Measurements from ENCODE around the gene CDH11.

Gene CDH11

DNA sequence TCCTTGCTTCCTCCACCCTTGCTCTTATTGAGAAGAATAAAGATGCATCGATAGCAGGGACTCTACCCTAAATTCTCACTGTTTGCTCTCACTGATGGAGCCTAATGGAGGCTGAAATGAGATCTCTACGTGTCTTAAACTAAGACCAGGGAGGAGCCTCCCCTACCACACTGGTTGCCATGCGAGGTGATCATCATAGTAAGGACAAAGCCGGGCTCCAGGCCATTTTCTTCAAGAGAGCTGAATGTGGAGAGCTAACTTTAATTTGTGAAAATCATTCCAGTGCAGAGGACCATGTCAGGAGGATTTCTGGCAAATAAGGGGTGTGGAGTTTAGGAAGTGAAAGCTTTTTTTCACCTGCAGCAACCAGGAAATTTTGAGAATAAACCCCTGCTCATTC, 5.6 kb downstream of the CDH11 start:
- no peak for DNase-seq

DNA sequence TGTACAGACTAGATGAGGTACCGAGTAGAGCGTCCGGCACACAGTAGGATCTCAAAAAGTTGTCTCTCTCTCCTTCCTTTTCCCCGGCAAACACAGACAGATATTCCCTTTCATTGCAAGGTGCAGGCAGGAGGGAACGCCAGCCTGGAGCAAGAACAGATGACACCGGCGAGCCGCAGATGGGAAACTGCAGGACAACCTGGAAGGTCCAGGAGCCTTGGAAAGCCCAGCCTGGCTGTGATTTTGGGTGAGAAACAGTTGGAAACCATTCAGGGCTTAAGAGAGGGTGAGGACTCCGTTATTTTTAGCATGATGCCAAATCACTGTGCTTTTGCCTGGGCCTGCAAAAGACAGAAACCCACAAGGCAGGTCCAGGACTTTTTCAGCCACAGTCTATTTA, 7.3 kb downstream of the CDH11 start:
- no peak for DNase-seq

DNA sequence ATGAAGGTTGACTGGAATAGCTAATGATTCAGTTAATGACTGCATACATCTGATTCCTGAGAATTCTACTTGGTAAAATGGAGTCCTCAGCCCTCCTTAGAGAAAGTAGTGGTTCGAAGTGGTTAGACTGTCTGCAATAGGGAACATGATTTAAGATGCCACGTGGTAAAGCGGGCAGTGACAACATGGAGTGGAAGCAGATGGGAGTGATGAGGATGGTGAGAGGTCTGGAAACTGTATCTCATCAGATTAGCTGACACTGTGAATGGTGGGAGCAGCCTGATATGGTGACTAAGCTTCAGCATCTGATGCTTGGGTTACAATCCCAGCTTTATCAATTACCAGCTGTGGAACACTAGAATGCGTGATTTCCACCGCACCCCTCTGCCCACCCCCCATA, 8.4 kb downstream of the CDH11 start:
- no peak for DNase-seq

DNA sequence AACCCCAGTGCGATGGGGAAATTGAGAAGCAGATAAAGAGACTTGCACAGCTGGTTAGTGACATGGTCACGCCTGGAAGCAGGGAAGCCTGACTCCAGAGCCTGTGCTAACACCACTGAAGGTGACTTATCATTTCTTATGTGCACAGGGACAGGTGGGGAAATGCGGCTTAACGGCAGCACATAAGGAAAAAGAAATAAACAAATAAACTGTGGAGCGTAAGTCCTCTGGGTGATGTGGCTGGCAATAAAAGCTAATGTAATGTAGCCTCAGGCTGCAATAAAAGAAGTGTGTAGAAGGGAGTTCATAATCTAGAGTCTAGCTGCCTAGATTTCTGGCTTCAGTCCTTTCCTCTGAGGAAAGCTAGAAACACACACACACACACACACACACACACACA, 10.6 kb downstream of the CDH11 start:
- no peak for DNase-seq

DNA sequence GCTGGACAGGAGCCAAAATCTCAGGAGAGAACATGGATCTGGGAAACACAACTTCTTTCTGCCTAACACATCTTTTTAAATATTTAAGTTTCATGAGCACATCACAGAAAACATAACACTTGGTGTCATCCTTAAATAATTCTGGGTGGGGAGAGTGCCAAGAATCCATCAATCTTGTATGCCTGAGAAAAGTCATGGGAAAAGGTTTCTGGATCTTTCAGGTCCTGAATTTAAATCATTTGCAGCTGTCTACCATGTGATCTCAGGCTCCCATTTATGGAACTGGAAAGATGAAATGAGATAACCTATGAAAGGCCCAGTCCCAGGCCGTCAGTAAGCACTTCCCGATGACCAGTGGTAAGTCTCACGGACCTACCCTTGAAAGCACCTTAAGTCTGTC, 15.1 kb downstream of the CDH11 start:
- no peak for DNase-seq

DNA sequence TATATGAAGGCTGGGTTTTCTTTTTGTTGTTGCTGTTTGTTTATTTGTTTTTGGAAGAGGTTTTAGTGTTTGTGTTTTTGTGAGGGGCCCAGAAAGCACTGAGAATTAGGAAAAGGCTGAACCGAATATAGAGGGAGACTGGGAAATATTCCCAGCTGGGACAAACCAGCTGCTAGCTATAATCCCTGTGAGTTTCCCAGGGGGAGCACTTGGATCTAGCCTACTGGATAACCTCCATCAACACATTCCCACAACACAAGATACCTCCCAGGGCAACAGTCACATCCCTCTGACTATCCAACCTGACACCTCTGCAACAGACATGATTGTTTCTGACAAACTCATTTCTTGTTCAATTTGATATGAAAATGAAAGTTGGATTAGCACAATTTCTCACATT, 16.7 kb downstream of the CDH11 start:
- no peak for DNase-seq

DNA sequence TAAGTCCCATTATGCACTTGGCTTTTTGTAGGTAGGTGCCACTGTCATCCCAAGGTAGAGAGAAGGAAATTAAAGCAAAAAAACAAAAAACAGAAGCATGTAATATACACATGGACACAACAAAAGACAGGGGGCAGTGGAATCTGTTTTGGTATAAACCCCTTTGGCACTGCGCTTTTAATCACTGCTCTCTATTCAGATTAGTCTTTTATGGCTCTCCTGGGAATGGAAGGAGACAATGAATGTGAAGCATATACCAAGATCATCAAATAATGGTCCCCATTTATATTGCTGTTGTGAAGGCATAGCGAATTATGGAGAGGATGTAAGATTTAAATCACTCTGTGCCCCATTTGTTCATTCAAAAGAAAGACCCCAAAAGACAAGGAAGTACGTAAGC, 17.4 kb downstream of the CDH11 start:
- DNase-seq: no peak

DNA sequence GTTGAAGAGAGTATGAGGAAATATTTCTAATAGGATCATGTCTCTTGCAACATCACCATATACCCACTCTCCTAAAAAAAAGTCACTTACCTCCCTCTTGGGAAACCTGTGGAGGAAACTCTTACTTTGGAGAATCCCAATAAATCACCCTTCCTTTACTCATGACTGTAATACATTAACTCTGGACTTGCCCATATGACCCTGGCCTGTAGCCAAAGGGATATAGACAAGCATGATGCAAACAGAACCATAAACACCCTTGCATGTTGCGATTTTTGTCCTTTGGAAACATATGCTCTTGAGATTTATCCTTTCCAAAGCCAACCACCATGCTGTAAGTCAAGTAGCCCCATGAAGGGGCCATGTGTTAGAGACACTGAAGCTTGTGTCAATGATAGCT, 19.5 kb downstream of the CDH11 start:
- DNase-seq: no peak

DNA sequence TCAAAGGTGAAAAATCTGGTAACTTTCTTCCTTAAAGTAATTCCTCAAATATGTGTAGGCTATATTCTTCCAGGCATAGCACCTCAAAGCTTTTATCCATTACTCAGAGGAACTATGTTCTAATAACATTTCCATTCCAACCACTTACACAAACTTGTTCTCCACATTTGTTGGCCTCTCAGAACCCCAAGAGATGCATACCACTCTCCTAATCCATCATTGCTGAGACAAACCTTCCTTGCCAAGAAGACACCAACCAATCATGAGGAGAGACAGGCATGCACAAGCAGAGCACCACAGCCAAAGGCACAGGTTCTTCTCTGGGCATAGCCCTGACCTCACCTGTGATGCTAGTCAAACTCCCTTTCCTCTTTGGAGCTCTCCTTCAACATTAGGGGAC, 20.9 kb downstream of the CDH11 start:
- DNase-seq: no peak

DNA sequence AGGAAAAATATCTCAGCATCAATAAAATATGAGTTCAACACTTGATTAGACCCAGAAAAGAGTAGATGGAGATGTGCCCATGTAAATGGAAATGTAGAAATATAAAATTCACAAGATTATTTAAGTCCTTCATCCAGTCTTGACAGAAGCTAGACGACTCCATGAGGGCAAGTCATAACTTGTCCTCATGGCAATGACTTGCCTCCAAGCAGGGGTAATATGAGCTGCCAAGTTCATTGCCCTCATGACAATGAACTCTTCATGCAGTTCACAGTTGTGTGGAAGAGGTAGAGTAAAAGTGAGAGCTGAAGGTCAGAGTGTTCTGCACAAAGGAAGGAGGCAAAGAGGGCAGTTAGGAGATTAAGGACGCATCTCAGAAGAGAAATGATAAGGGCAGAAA, 22.3 kb downstream of the CDH11 start:
- no peak for DNase-seq

DNA sequence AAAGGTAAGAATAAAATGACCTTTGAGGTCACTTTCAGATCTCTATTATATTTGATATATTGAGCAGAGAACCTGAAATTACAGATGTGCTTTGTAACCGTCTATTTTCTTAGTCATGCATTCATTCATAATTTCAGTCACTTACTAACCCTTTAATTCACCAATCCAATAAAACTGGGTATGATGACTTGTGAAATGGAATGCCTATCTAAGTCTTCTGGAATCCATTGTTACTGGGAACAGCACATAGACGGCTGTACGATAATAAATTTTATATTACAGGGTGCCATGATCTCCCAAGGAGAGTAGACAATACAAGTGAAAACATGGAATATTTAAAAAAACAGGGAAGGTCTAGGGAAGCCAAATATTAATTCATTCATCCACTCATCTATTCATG, 22.9 kb downstream of the CDH11 start:
- DNase-seq: no peak

DNA sequence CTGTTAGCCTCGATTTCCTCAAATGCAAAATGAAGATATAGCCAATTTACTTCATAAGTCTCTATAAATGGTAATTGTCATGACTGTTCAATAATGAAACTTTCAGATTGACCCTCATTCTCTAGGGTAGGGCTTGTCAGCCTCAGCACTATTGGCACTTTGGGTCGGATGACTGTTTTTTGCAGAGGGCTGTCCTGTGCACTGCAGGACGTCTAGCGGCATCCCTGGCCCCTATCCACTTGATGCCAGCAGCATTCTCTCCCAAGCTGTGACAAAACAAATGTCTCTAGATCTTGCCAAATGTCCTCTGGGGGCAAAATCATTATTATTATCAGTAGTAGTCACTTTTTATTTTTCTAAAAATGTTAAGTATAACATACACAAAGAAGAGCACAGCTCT, 24.6 kb downstream of the CDH11 start:
- DNase-seq: no peak

DNA sequence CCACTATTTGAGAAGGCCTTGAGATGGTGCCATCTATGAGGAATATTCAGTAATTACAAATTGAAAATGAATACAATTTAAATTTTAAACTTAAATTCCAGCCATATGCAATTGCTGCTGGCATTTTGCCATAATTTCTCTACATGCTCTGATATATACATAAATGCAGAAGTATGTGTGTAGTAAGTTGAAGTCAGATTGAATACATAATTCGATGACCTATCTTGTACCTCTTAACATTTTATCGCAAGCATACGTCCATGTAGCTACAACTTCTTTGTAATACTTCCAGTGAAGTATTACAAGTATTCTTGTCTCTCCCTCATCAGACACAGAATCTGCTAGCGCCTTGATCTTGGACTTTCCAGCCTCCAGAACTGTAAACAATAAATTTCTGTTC, 26.0 kb downstream of the CDH11 start:
- no peak for DNase-seq

DNA sequence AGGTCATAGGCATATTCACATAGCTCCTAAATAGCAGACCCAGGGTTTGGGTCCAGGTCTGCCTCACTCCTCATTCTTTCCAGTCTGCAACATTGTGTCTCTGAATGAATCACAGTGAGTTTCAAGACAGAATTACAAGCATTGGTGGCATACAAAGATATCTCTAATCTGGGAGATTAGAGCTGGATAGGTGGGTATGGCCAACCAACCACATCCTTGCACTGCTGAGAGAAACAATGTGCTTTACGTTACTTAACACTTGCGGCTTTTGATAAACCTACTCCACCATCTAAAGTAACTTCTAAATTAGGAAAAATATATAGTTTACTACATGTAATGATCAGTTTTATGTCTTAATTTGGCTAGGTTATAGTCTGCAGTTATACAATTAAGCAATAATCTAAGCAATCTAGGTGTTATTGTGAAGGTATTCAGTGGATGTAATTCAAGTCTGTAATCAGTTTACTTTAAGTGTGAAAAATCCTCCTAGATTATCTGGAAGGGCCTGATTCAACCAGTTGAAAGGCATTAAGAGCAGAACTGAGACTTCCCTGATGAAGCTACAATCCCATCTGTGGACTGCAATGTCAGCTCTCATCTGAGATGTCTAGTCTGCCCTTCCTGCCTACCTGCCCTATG, 26.7 kb downstream of the CDH11 start:
- DNase-seq: no peak

DNA sequence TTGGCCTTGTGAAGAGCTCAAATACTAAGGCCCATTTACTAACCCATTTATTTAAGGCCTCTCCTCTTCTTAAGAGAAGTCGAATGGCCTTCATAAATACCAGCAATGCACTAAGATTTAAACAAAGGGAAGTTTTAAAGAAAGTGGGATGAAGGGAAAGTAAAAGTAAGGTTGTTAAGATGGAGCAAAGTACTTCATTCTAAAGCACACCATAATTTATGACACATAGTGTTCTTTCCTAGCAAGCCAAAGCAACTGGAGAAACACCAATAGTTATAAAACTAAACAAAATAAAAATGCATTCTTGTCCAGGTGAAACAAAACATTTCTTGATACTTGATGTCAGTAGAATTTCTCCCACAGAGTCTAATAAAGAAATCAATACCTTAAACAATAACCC, 27.9 kb downstream of the CDH11 start:
- no peak for DNase-seq

DNA sequence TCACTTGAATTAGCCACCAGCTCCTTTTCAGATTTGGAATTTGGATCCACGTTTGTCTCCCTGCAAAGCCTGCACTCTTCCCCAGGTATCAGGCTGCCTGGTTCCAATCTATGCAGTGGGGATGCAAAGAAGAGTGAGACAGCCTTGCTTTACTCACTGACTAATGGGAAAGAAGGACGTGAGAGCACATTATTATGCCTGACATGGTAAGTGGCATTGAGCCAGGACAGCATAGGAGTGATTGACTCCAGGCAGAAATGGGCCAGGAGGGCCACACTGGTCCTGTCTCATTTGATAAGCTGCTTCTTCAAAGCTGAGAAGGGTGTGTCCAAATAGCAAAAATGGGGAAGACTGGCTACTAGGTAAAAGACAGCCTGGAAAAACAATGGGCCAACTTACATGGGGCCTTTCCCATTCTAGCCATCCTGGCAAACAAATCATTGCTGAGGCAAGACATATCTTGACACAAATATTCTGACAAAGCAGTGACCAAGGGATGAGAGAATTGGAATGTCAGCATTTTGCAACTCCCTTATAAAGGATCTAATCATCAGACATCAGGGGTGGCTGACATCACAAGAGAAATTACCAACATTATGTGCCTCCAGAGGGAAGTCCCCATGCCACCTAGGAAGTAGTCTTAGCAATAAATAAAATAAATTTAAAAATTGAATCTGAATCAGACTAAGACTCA, 38.6 kb downstream of the CDH11 start:
- no peak for DNase-seq

DNA sequence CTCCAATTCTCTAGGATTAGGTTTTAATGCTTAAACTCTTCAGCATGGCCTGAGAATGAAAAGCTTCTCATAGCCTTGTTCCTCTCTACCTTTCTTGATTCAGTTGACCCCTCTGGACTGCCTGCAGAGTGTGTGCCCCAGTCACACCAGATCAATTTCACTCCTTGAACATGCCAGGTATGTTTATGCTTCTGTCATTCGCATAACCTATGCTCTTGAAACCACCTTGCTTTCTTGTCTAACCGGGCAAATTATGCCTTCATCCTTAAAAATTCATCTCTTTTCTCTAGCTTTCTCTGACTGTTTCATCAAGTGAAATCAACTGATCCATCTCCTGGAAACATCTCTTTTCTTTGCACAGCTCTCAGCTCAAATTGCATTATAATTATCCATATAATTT, 42.3 kb downstream of the CDH11 start:
- no peak for DNase-seq

DNA sequence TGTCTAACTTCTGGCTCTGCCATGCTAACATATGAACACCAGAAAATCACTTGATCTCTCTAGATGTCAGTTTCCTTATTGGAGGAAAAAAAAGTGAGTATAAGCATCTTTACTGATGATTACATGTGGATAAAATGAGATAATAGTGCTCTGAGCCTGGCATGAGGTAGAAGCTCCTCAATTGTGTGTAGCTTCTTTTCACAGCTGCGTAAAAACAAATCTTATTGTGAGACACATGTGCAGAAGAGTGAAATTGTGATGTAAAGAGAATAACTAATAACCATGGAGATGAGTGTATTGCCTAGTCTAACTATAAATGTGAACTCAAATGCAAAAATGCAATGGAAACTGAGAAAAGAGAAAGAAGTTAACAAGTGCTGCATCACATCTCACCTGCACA, 44.7 kb downstream of the CDH11 start:
- no peak for DNase-seq

DNA sequence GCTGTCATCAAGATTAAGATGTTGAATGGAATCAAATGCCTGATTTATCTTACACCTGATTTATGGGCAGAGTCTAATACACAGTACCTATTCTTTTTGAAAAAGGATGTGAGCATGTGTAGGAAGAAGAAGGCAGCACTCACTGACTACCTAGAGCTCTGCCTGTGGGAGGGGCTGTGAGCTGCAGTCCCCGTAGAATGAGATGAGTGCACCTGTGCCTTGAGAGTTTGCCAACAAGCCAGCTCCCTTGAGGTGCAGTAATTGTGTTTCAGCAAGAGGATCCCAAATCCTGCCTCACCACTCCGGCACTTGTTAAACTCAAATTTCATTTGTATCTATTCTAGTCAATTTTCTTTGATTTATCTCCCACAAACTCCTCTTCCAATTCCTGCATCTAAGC, 46.0 kb downstream of the CDH11 start:
- no peak for DNase-seq

DNA sequence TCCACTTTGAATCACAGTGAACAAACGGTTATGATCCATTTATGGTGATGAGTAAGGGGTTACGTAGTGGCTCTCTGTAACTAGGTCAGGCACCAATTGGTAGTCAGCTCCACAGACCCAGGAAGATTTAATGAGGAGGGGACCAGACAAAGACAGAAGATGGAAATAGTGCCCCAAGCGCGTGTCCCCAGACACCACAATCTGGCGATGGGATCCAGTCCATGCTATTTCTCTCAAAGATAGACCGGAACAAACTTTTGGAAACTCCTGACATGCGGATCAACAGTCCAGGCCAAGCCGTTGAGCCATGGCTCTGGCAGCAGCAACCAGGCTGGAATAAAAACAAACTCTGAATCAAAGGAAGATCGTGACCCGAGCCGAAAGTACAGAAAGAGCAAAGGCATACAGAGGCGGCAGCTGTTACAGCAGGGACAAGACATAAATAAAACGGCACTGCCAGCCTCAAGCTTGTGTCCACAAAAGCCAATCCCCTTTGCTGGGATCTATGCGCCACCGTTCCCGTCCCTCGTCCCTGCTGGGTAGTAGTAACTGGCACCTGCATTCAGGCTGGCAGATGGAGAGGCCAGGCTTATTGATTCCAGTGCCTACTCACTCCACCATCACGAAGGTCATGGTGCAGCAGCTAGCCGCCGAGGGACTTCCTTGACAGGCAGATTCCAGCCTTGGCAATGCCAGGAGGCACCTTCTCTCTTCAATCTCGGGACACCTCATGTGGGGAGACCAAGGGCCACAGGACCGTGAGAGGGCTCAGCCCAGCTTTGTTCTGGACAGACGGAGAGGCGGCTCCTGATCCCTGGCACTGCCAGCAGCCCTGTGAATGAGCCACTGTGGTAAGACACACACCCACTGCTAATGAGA, 50.2 kb downstream of the CDH11 start:
- no peak for DNase-seq

DNA sequence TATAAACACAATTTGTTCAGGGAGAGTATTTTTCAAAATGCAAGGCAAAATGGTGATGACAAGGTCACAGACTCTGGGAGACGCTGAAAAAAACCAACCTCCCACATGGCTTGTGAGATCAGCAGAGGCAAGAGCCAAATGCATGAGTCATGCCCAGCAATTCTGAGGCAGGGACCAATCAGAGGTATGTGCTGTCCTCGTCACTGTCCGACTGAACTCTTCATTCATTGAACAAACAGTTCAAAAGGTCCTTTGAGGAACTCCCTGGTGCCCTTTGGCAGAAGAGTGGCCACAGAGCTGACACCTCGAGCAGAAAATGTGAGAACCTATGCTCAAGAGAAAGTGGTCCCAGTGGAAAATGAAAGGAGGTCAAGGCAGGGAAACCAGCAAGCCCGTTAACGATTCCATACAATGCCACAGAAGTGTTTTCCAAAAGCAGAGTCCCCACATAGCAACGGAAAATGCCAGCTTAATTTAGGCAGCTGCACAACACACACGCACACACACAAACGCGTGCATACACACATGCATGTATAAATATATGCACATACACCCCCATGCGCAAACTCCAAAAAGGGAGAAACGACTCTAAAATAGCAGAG, 50.9 kb downstream of the CDH11 start:
- DNase-seq: no peak

DNA sequence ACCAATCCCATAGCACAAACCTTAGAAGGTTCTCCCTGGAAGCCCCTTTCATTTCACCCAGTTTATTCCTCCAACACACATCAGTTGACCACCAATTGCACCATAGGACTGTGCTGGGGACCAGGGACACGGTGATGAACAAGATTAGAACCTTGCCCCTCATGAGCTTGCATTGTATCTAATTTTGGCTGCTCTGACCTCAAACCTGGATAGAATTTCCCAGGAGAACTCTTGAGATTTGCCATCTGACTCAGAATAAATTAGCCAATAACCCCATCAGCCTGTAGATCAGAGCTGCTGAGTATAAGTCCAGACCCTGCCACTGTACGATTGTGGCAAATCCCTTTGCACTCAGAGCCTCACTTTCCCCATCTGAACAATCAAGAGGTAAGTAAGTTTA, 52.1 kb downstream of the CDH11 start:
- DNase-seq: no peak

DNA sequence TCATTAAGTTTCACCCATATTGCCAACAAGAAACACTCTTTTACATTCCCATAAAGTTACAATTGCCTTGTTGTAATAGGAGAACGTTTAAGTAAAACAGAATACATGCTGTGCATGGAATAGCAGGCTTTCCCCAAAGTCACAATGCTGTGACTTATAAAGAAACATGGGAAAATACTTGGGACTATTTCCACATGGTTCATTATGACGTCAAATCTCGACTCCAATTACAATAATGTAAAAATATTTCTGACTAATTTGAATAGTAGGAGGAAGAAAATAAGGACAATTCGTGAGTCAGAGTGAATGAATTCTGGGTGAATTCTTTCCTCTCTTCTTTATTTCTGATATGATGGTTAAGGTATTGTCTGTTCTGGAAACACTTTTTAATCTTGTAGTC, 52.8 kb downstream of the CDH11 start:
- no peak for DNase-seq

Data from CD4-positive, alpha-beta T cell treated with Interleukin-4 for 1 hour (primary cell).